ENCODE data around the gene MFGE8.

MFGE8 gene

GRCh38 chr15:88908697-88909621 lies 4.2 kb downstream of the MFGE8 start:
- peaks cover 3% of the 10 kb centered on the region; the same call in 1 of the 2 replicates for H3K4me1 ChIP-seq (ENCODE audit: insufficient read depth, low read length)
- peaks cover 21% of the 10 kb centered on the region for H3K36me3 ChIP-seq (ENCODE audit: insufficient read depth, low read length)
- no peaks in the 10 kb centered on the region for H3K9me3 ChIP-seq (ENCODE audit: control insufficient read depth, insufficient read depth, low read length)
- no peak overlapping the region for H3K9ac ChIP-seq (ENCODE audit: low read depth, low read length)

- Histone ChIP-seq H3K36me3 (ENCODE audit: insufficient read depth, low read length) (peaks cover 22% of the 10 kb centered on the region), H3K4me1 (ENCODE audit: insufficient read depth, low read length) (peaks cover 3% of the 10 kb centered on the region; the same call in 1 of the 2 replicates), H3K9ac (ENCODE audit: low read depth, low read length) (no peak overlapping the region), H3K9me3 (ENCODE audit: control insufficient read depth, insufficient read depth, low read length) (no peaks in the 10 kb centered on the region)
Measured at GRCh38 chr15:88908123-88908522, 5.1 kb downstream of the MFGE8 start.

GRCh38 chr15:88907111-88907510 lies 6.1 kb downstream of the MFGE8 start:
- Histone ChIP-seq H3K9me3 (ENCODE audit: control insufficient read depth, insufficient read depth, low read length) (no peaks in the 10 kb centered on the region), H3K36me3 (ENCODE audit: insufficient read depth, low read length) (peaks cover 22% of the 10 kb centered on the region), H3K4me1 (ENCODE audit: insufficient read depth, low read length) (peaks cover 3% of the 10 kb centered on the region; the same call in 1 of the 2 replicates), H3K9ac (ENCODE audit: low read depth, low read length) (no peak overlapping the region)

GRCh38 chr15:88906551-88906950 lies 6.6 kb downstream of the MFGE8 start:
- peaks cover 22% of the 10 kb centered on the region for H3K36me3 ChIP-seq (ENCODE audit: insufficient read depth, low read length)
- peaks cover 3% of the 10 kb centered on the region; the same call in 1 of the 2 replicates for H3K4me1 ChIP-seq (ENCODE audit: insufficient read depth, low read length)
- H3K9ac ChIP-seq (ENCODE audit: low read depth, low read length): no peak overlapping the region
- H3K9me3 ChIP-seq (ENCODE audit: control insufficient read depth, insufficient read depth, low read length): no peaks in the 10 kb centered on the region

- peaks cover 3% of the 10 kb centered on the region; the same call in 1 of the 2 replicates for H3K4me1 ChIP-seq (ENCODE audit: insufficient read depth, low read length)
- no peaks in the 10 kb centered on the region for H3K9me3 ChIP-seq (ENCODE audit: control insufficient read depth, insufficient read depth, low read length)
- H3K9ac ChIP-seq (ENCODE audit: low read depth, low read length): no peak overlapping the region
- H3K36me3 ChIP-seq (ENCODE audit: insufficient read depth, low read length): peaks cover 22% of the 10 kb centered on the region
Measured at GRCh38 chr15:88906130-88906529, 7.0 kb downstream of the MFGE8 start.

GRCh38 chr15:88905576-88905975 lies 7.6 kb downstream of the MFGE8 start:
- no peak overlapping the region for H3K9ac ChIP-seq (ENCODE audit: low read depth, low read length)
- H3K4me1 ChIP-seq (ENCODE audit: insufficient read depth, low read length): peaks cover 3% of the 10 kb centered on the region; the same call in 1 of the 2 replicates
- H3K36me3 ChIP-seq (ENCODE audit: insufficient read depth, low read length): peaks cover 21% of the 10 kb centered on the region
- H3K9me3 ChIP-seq (ENCODE audit: control insufficient read depth, insufficient read depth, low read length): no peaks in the 10 kb centered on the region

- peaks cover 15% of the 10 kb centered on the region for H3K36me3 ChIP-seq (ENCODE audit: insufficient read depth, low read length)
- no peak overlapping the region for H3K9ac ChIP-seq (ENCODE audit: low read depth, low read length)
- H3K4me1 ChIP-seq (ENCODE audit: insufficient read depth, low read length): peaks cover 3% of the 10 kb centered on the region; the same call in 1 of the 2 replicates
- no peaks in the 10 kb centered on the region for H3K9me3 ChIP-seq (ENCODE audit: control insufficient read depth, insufficient read depth, low read length)
Measured at GRCh38 chr15:88904624-88905327, 8.4 kb downstream of the MFGE8 start.

GRCh38 chr15:88904257-88904623 lies 8.9 kb downstream of the MFGE8 start:
- Histone ChIP-seq H3K9me3 (ENCODE audit: control insufficient read depth, insufficient read depth, low read length) (no peaks in the 10 kb centered on the region), H3K4me1 (ENCODE audit: insufficient read depth, low read length) (peaks cover 3% of the 10 kb centered on the region; the same call in 1 of the 2 replicates), H3K36me3 (ENCODE audit: insufficient read depth, low read length) (peaks cover 9% of the 10 kb centered on the region), H3K9ac (ENCODE audit: low read depth, low read length) (no peak overlapping the region)

GRCh38 chr15:88902846-88903245 lies 10.3 kb downstream of the MFGE8 start:
- Histone ChIP-seq H3K4me1 (ENCODE audit: insufficient read depth, low read length) (peaks cover 3% of the 10 kb centered on the region; the same call in 1 of the 2 replicates), H3K9me3 (ENCODE audit: control insufficient read depth, insufficient read depth, low read length) (no peaks in the 10 kb centered on the region), H3K36me3 (ENCODE audit: insufficient read depth, low read length) (peaks cover 4% of the 10 kb centered on the region), H3K9ac (ENCODE audit: low read depth, low read length) (no peak overlapping the region)

- H3K36me3 ChIP-seq (ENCODE audit: insufficient read depth, low read length): peaks cover 4% of the 10 kb centered on the region; the same call in 1 of the 2 replicates
- H3K9ac ChIP-seq (ENCODE audit: low read depth, low read length): no peak overlapping the region
- H3K4me1 ChIP-seq (ENCODE audit: insufficient read depth, low read length): peaks cover 3% of the 10 kb centered on the region; the same call in 1 of the 2 replicates
- no peaks in the 10 kb centered on the region for H3K9me3 ChIP-seq (ENCODE audit: control insufficient read depth, insufficient read depth, low read length)
Measured at GRCh38 chr15:88902221-88902835, 10.9 kb downstream of the MFGE8 start.

GRCh38 chr15:88901508-88902220 lies 11.5 kb downstream of the MFGE8 start:
- Histone ChIP-seq H3K9ac (ENCODE audit: low read depth, low read length) (no peak overlapping the region), H3K9me3 (ENCODE audit: control insufficient read depth, insufficient read depth, low read length) (no peaks in the 10 kb centered on the region), H3K4me1 (ENCODE audit: insufficient read depth, low read length) (peaks cover 9% of the 10 kb centered on the region), H3K36me3 (ENCODE audit: insufficient read depth, low read length) (peaks cover 4% of the 10 kb centered on the region; the same call in 1 of the 2 replicates)

GRCh38 chr15:88900982-88901418 lies 12.2 kb downstream of the MFGE8 start:
- Histone ChIP-seq H3K9me3 (ENCODE audit: control insufficient read depth, insufficient read depth, low read length) (no peaks in the 10 kb centered on the region), H3K36me3 (ENCODE audit: insufficient read depth, low read length) (peaks cover 4% of the 10 kb centered on the region; the same call in 1 of the 2 replicates), H3K9ac (ENCODE audit: low read depth, low read length) (no peak overlapping the region), H3K4me1 (ENCODE audit: insufficient read depth, low read length) (peaks cover 15% of the 10 kb centered on the region)

- Histone ChIP-seq H3K4me1 (ENCODE audit: insufficient read depth, low read length) (peaks cover 15% of the 10 kb centered on the region), H3K9me3 (ENCODE audit: control insufficient read depth, insufficient read depth, low read length) (no peaks in the 10 kb centered on the region), H3K36me3 (ENCODE audit: insufficient read depth, low read length) (0 out of 2 replicates have a peak, but pooled peaks cover 4% of the 10 kb centered on the region), H3K9ac (ENCODE audit: low read depth, low read length) (no peak overlapping the region)
Measured at GRCh38 chr15:88900309-88900981, 12.7 kb downstream of the MFGE8 start.

Data from ES-I3 (cell line).